Neural progenitor cell (in vitro differentiated cells): ENCODE data around the gene CACNA1B. TPM values are rescaled to one million over a fixed set of nuclear protein-coding genes. Genes with fewer than 3 reads are reported as not detected.

Source experiments
- DNase-seq: peaks from one replicate; pipeline ENCODE4 v3.0.0-alpha.2; 2016; ENCODE audit warnings: low spot score
- H2AFZ ChIP-seq: fragments of 200-600 bp; sonication (generic); replicated peaks from 2 replicates; pipeline ENCODE4 v1.6.1; 2016; ENCODE audit warnings: antibody characterized with exemption
- H3F3A ChIP-seq: fragments of 200-600 bp; sonication (generic); 2 replicates; pipeline ENCODE4 v1.6.1; 2016; ENCODE audit warnings: antibody characterized with exemption, low read depth
- H3K27ac ChIP-seq: fragments of 200-600 bp; sonication (generic); 2 replicates; pipeline ENCODE4 v1.5.1; 2016; ENCODE audit warnings: mild to moderate bottlenecking
- H3K27me3 ChIP-seq: fragments of 200-600 bp; sonication (generic); 2 replicates; pipeline ENCODE4 v1.6.1; 2016; ENCODE audit warnings: mild to moderate bottlenecking, moderate library complexity
- H3K36me3 ChIP-seq: fragments of 200-600 bp; sonication (generic); 2 replicates; pipeline ENCODE4 v1.5.1; 2016
- H3K4me1 ChIP-seq: fragments of 200-600 bp; sonication (generic); 2 replicates; pipeline ENCODE4 v1.6.1; 2016; ENCODE audit warnings: mixed run types
- H3K4me2 ChIP-seq: fragments of 200-600 bp; sonication (generic); 2 replicates; pipeline ENCODE4 v1.6.1; 2016
- H3K4me3 ChIP-seq: fragments of 200-600 bp; sonication (generic); 2 replicates; pipeline ENCODE4 v1.5.1; 2016
- H3K79me2 ChIP-seq: fragments of 200-600 bp; sonication (generic); 2 replicates; pipeline ENCODE4 v1.6.1; 2016; ENCODE audit warnings: low read depth
- H3K9ac ChIP-seq: fragments of 200-600 bp; sonication (generic); 2 replicates; pipeline ENCODE4 v1.6.1; 2016
- H3K9me3 ChIP-seq: fragments of 200-600 bp; sonication (generic); 2 replicates; pipeline ENCODE4 v1.5.1; 2016; ENCODE audit warnings: low read depth
- H4K20me1 ChIP-seq: fragments of 200-600 bp; sonication (generic); 2 replicates; pipeline ENCODE4 v1.6.1; 2016; ENCODE audit warnings: low read depth
- H3K27ac Mint-ChIP-seq: 3 replicates; pipeline ENCODE4 v1.8.0; 2021; ENCODE audit warnings: mixed read lengths
- H3K27me3 Mint-ChIP-seq: 2 replicates; pipeline ENCODE4 v1.8.0; 2022; ENCODE audit warnings: low read depth, mild to moderate bottlenecking, inconsistent platforms, moderate library complexity, mixed read lengths; ENCODE audit not compliant: insufficient read depth
- H3K36me3 Mint-ChIP-seq: 3 replicates; pipeline ENCODE4 v1.8.0; 2021; ENCODE audit warnings: mixed read lengths
- H3K4me1 Mint-ChIP-seq: 3 replicates; pipeline ENCODE4 v1.8.0; 2021; ENCODE audit warnings: mixed read lengths
- H3K4me3 Mint-ChIP-seq: 3 replicates; pipeline ENCODE4 v1.8.0; 2021; ENCODE audit warnings: mild to moderate bottlenecking, moderate library complexity, mixed read lengths
- H3K9me3 Mint-ChIP-seq: 3 replicates; pipeline ENCODE4 v1.8.0; 2020; ENCODE audit warnings: mixed read lengths
- CTCF ChIP-seq: fragments of 200-600 bp; sonication (generic); IDR thresholded peaks from 2 replicates; pipeline ENCODE4 v1.5.1; 2017; ENCODE audit warnings: antibody characterized with exemption, mild to moderate bottlenecking
- EZH2 ChIP-seq: fragments of 200-600 bp; sonication (generic); IDR thresholded peaks from 2 replicates; pipeline ENCODE4 v1.6.1; 2017; ENCODE audit warnings: antibody characterized with exemption, mild to moderate bottlenecking, moderate library complexity
- EZH2phosphoT487 ChIP-seq: fragments of 200-600 bp; sonication (generic); IDR thresholded peaks from 2 replicates; pipeline ENCODE4 v1.6.1; 2017; ENCODE audit warnings: antibody characterized with exemption
- total RNA-seq: library from RNA; depleted of rRNA; stranded (reverse); fragments of >200 nt; gene quantifications from 2 replicates; pipeline ENCODE4 v1.2.3, GENCODE V29; 2015; ENCODE audit warnings: low replicate concordance

The CACNA1B gene
- total RNA-seq, 1 donor from 2014 or later: 0.30 TPM

- peak; percentile 46 for DNase-seq
- no peak overlapping the region for H3K4me3 Mint-ChIP-seq
These were observed 90.7 kb downstream of the CACNA1B start for GRCh38 chr9:137968235-137968634.

GRCh38 chr9:137969008-137969407 lies 91.4 kb downstream of the CACNA1B start:
- Histone ChIP-seq H3K9ac (no peak overlapping the region), H3K4me2 (no peak overlapping the region), H3K4me1 (no peaks in the 10 kb centered on the region), H3K27ac (no peak overlapping the region), H3K79me2 (no peaks in the 10 kb centered on the region), H3F3A (no peaks in the 10 kb centered on the region), H3K36me3 (no peaks in the 10 kb centered on the region), H4K20me1 (no peaks in the 10 kb centered on the region), H3K9me3 (no peaks in the 10 kb centered on the region), H3K4me3 (no peak overlapping the region), H3K27me3 (no peaks in the 10 kb centered on the region), H2AFZ (no peak overlapping the region)
- Mint-ChIP-seq H3K9me3 (peaks cover 4% of the 10 kb centered on the region), H3K27ac (peak overlapping the region; percentile 57), H3K4me1 (peaks cover 18% of the 10 kb centered on the region), H3K36me3 (no peaks in the 10 kb centered on the region), H3K4me3 (no peak overlapping the region), H3K27me3 (no peaks in the 10 kb centered on the region)
- no peak for DNase-seq
- TF ChIP-seq CTCF (no peak), EZH2phosphoT487 (no peak), EZH2 (no peak)

More at GRCh38 chr9:137968235-137968634, 90.7 kb downstream of the CACNA1B start:
- Mint-ChIP-seq H3K27me3 (peaks cover 2% of the 10 kb centered on the region), H3K27ac (no peak overlapping the region), H3K9me3 (peaks cover 8% of the 10 kb centered on the region), H3K4me1 (peaks cover 18% of the 10 kb centered on the region), H3K36me3 (no peaks in the 10 kb centered on the region)
- no peak overlapping the region for H3K9ac ChIP-seq
- no peak overlapping the region for H3K27ac ChIP-seq
- no peak overlapping the region for H3K4me2 ChIP-seq
- no peaks in the 10 kb centered on the region for H3K9me3 ChIP-seq
- no peaks in the 10 kb centered on the region for H3F3A ChIP-seq
- H3K27me3 ChIP-seq: no peaks in the 10 kb centered on the region
- H3K4me1 ChIP-seq: no peaks in the 10 kb centered on the region
- TF ChIP-seq EZH2 (no peak), EZH2phosphoT487 (no peak), CTCF (peak; percentile 41)
- no peaks in the 10 kb centered on the region for H4K20me1 ChIP-seq
- H2AFZ ChIP-seq: no peak overlapping the region
- no peaks in the 10 kb centered on the region for H3K79me2 ChIP-seq
- no peaks in the 10 kb centered on the region for H3K36me3 ChIP-seq
- H3K4me3 ChIP-seq: no peak overlapping the region

- H3K36me3 Mint-ChIP-seq: no peaks in the 10 kb centered on the region
- no peaks in the 10 kb centered on the region for H3K79me2 ChIP-seq
- DNase-seq: no peak
- H3K9me3 Mint-ChIP-seq: no peaks in the 10 kb centered on the region
- peak overlapping the region; percentile 54 for H3K4me3 Mint-ChIP-seq
- H3K27me3 ChIP-seq: no peaks in the 10 kb centered on the region
- peaks cover 18% of the 10 kb centered on the region for H3K4me1 Mint-ChIP-seq
- H3K9me3 ChIP-seq: no peaks in the 10 kb centered on the region
- no peak overlapping the region for H3K27ac ChIP-seq
- H3K4me1 ChIP-seq: no peaks in the 10 kb centered on the region
- no peaks in the 10 kb centered on the region for H3F3A ChIP-seq
- no peak overlapping the region for H3K27ac Mint-ChIP-seq
- H3K27me3 Mint-ChIP-seq: no peaks in the 10 kb centered on the region
- H3K9ac ChIP-seq: no peak overlapping the region
- H3K4me3 ChIP-seq: no peak overlapping the region
- no peaks in the 10 kb centered on the region for H3K36me3 ChIP-seq
- H3K4me2 ChIP-seq: no peak overlapping the region
- H2AFZ ChIP-seq: no peak overlapping the region
- no peaks in the 10 kb centered on the region for H4K20me1 ChIP-seq
- TF ChIP-seq EZH2 (no peak), EZH2phosphoT487 (no peak), CTCF (no peak)
These were observed 92.1 kb downstream of the CACNA1B start for GRCh38 chr9:137969685-137970084.
